ENCODE measurements around the gene MOGAT2.
"Not testable (repeated sequence)": the region's sequence is repeated elsewhere in the genome, so short reads cannot be mapped to it uniquely, and the experiment has no call there.

MOGAT2 gene

DNA sequence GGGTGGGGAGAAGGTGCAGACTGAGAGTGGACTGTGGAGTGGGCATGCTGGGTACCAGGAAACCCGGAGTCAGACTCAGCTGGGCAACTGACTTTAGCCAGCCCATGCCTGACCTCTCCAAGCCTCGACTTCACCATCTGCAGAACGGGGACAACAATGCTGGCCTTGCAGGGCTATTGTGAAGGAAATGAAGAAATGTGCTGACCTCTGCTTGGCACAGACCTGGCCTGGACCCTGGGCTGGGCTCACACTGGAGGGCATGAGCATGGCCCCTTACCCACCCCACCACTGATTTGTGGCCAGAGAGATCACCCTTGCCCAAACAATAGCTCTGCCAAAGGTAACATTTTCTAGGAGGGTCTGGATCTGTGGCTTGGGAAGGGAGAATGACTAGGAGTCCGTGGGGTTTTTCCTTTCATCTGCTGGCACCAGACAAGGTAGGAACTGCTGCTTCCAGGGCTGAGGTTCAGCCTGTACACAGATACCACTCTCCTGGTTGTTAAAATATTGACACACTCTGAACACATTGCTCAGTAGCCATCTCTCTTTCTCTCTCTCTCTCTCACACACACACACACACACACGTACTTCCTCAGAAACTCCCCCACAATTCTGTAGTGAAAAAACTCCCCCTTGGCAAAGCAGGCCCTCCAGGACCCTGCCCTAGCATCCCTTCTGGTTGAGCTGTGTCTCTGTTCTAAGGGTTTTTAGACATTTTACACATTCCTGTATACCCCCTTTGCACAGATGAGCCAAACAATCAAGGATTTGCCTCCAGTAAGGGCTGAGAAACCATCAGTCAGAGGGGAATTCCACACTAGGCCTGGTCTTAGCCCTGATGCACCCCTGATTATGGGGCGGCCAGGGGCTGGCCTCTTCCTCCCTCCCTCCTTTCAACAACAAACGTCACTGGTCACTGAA is 1.0 kb downstream of the MOGAT2 start:
- in situ Hi-C loops (cut with MboI; ENCODE audit: low pct_unique_long_range_greater_than_20kb, low sequenced_read_pairs): no loop called here

DNA sequence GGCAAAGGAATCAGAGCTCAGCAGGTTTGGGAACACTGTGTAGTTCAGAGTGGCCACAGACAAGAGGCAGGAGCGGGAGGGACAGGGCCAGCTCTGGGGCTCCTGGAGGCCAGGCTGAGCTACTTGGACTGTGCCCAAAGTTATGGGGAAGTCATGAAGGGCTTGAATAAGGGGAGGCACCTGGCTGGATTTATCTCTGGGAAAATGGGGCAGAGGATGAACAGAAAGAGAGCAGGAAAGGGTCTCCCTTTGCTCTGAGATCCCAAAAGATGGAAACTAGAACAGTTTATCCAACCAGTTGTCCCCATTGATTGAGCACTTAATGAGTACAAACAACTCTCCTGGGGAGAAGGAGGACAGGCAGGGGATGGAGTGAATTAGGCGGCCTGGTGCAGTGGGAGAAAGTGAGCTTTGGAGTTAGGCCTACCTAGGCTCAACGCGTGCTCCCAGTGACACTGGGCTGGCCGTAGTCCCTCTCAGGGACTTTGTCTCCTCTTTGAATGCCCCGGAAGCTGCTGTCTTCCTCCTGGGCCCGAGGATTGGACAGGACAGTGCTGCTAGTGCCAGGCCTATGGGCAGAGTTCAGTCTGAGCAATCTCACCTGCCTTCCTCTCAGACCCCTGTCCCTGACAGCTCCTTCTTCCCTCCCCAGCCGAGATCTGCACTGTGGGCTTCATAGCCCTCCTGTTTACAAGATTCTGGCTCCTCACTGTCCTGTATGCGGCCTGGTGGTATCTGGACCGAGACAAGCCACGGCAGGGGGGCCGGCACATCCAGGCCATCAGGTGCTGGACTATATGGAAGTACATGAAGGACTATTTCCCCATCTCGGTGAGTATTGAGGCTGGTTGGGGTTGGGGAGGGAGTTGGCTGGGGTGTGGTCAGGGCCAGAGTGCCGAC is 2.0 kb downstream of the MOGAT2 start:
- in situ Hi-C loops (cut with MboI; ENCODE audit: low pct_unique_long_range_greater_than_20kb, low sequenced_read_pairs): no loop called here
- no peak for DNase-seq

More for the DNA sequence above, 1.0 kb downstream of the MOGAT2 start:
- peak; percentile 30 for DNase-seq

DNA sequence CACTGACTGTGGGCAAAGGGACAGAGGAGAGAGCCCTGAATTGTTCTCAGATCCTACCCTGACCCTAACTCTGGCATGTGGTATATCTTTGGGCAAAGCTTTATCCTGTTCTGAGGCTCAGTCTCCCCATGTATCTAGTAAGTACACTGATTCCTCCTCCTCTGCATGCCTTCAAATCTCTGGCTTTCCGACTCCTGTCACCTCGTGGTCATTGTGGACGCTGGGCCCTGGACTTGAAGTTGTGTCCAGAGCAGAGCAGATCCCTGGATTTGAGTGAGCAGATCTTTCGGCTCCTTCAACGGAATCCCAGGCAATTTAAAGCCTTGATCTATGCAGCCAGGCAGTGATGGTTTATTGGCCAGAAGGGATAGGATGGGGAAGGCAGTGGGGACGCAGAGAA is 3.0 kb downstream of the MOGAT2 start:
- DNase-seq: no peak
- in situ Hi-C loops (cut with MboI; ENCODE audit: low pct_unique_long_range_greater_than_20kb, low sequenced_read_pairs): no loop called here

DNA sequence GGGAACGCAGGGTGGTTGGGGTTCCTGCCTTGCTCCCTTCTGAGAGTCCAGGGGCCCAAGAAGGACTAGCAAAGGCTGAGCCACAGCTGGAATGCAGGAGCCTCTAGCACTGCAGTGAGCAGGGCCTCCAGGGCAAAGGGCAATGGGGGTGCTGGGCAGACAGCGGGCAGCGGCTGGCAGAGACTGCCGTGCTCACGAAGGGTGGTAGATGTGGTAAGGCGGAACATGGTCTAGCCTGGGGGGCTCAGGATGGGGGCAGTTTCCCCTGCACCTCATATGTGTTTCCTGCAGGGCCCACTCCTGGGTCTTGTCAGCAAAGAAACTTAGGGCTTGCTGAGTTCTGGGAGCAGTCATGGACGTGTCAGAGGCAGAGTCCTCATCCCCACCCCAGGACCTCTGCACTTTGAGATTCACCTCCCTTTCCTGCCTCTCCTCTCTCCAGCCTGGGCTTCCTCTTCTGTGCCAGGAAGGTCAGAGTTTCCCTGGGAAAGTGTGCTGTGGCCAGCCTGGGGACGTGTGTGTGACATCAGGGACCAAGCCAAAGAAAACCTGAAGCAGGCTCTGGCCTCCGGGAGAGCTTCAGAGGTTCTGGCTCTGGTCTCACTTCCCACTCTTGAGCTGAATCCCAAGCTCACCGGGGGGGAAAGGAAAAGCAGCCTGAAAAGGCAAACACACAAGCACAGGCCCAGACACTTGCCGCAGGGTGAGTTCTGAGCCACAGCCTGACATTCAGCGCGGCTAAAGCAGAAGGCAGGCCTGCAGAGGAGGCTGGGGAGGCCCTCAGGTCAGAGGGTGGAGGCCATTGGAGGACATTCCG is 4.4 kb downstream of the MOGAT2 start:
- in situ Hi-C loops (cut with MboI; ENCODE audit: low pct_unique_long_range_greater_than_20kb, low sequenced_read_pairs): no loop called here

DNA sequence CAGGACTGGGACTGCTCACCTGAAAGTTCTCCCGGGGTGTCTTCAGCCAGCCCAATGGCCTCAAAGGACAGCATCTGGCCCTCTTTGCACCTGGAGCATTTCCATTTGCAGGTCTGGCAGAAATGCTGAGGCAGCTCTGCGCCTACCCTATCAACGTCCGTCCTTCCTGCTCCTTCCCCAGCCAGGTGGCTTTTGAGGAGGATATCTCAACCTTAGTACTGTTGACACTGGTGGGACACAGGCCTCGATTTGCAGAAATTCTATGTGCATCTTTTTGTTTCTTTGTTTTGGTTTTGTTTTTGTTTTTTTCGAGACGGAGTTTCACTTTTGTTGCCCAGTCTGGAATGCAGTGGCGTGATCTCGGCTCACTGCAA is 5.0 kb downstream of the MOGAT2 start:
- in situ Hi-C loops (cut with MboI; ENCODE audit: low pct_unique_long_range_greater_than_20kb, low sequenced_read_pairs): no loop called here
- no peak for DNase-seq

More for the DNA sequence above, 4.4 kb downstream of the MOGAT2 start:
- no peak for DNase-seq

DNA sequence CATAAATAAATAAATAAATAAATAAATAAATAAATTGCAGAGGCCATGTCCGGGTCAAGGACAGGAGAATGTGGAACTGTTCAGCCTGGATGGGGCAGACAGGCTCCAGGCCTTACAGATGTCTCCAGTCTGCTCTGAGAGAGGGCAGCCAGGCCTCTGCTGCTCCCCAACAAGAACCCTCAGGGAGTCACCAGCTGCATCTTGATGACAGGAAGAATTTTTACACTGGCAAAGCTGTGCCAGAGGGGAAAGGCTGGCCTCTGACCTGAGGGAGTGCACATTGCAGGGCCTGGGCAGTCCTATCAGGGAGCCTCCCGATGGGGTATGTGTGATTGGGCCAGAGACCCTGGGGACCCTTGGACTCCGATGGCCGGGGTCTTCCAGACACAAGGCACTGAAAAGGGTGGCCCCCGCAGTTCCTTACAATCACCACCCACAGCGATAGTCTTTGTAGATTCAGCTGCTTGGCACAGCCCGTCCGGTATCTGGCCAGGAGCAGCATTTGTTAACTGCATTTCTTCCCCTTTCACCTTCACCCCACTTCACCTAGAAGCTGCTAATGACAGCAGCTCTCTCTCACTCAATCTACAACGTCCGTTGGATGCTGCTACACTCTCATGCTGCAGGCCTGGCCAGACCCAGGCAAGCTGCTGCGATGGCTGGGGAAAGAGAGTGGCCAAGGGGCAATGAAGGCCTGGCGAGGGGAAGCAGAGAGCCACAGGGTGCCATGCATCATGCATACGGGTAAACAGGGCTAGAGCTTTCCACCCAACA is 8.1 kb downstream of the MOGAT2 start:
- in situ Hi-C loops (cut with MboI; ENCODE audit: low pct_unique_long_range_greater_than_20kb, low sequenced_read_pairs): no loop called here
- DNase-seq: no peak

DNA sequence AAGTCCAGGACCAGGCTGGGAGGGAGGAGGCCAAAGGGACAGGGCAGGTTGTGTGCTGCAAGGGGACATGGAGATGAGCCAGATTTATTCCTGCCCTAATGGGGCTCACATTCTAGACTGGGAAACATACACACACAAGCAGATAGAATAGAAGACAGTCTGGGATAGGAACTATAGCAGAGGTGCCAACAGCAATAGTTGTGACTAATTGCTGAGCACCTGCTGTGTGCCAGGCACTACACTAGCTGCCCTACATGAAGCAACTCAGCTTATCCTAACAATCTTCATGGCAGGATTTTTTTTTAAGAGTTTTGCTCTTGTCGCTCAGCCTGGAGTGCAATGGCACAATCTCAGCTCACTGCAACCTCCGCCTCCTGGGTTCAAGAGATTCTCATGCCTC is 11.4 kb downstream of the MOGAT2 start:
- no peak for DNase-seq
- in situ Hi-C loops (cut with MboI; ENCODE audit: low pct_unique_long_range_greater_than_20kb, low sequenced_read_pairs): no loop called here

DNA sequence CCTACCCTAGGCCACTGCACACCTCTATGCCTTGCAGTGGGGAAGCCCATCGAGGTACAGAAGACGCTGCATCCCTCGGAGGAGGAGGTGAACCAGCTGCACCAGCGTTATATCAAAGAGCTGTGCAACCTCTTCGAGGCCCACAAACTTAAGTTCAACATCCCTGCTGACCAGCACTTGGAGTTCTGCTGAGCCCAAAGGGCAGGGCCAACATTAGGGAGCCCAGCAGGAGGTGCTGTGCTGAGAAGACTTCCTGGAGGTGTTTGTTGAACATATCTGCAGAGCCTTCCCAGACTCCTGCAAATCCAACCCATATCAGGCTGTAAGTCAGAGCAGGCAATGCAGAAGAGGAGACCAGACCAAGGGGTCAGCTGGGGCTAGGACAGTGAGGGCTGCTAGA is 13.5 kb downstream of the MOGAT2 start:
- in situ Hi-C loops (cut with MboI; ENCODE audit: low pct_unique_long_range_greater_than_20kb, low sequenced_read_pairs): no loop called here

DNA sequence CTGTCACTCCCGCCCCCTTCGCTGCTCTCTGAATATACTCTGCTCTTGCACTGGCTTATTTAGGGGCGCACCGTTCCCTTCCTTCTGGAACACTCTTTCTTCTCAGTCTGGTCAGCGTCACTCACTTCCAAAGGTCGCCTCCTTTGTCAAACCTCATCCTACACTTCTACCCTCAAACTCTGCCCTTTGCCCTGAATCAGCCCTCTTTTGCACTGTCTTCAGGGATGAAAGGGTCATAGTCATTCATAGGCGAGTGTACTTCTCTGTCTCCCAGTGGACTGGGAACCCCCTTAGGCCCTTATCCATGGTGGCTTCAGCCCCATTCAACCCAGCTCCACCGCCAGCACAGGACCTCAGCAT is 15.4 kb downstream of the MOGAT2 start:
- in situ Hi-C loops (cut with MboI; ENCODE audit: low pct_unique_long_range_greater_than_20kb, low sequenced_read_pairs): no loop called here
- DNase-seq: no peak

More for the DNA sequence above, 13.5 kb downstream of the MOGAT2 start:
- DNase-seq: no peak

DNA sequence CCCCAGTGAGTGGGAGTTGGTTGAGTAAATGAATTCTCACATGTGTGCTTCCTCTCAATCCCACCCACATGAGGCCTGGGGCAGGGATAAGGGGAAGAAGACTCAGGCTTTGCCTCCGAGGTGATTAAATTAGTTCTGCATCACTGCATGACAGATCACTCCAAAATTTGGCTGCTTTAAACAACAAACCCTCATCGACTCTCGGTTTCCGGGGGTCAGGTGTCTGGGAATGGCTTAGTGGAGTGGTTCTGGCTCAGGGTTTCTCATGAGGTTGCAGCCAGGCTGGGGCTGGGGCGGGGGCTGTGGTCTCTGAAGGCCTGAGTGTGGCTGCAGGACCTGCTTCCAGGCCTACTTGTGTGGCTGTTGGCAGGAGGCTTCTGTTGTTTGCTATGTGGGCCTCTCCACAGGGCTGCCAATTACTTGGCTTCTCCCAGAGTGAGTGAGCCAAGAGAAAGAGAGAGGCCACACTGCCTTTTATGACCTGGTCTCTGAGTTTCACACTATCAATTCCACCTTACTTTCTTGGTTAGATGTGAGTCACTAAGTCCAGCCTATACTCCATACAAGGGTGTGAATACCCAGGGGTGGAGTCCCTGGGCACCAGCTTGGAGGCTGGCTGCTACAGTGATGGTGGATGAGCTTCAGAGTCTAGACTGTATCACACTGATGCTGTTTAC is 15.9 kb downstream of the MOGAT2 start:
- DNase-seq: peak; percentile 83
- in situ Hi-C loops (cut with MboI; ENCODE audit: low pct_unique_long_range_greater_than_20kb, low sequenced_read_pairs): no loop called here

DNA sequence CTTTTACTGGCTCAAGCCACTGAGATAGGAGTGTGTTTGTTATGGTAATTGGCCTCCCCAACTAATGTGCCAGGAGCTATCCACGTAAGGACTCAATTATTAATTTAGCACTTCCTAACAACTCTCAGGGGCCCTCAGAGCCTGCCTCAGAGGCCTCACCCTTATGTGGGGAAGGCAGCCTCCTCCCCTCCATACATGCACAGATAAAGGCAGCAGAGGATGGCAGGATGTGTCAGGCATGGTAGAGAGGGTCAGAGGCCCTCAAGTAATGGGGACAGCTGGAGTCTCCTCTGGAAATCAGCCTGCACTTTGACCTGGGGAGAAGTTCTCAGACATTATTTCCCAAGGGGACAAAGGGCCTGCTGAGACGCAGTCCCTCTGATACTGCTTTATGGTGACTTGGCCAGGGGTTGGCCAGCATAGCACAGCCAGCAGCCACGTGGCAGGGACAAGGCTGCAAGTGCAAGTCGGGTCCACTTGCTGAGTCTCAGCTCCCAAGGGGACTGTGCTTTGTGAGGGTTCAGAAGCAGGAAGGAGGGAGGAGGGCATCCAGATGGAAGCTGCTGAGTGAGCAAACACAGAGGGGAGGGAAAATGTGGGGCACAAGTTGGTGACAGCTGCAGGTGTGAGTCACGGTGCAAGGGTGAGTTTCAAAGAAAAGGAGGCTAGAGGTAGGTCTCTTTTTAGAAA is 17.0 kb downstream of the MOGAT2 start:
- in situ Hi-C loops (cut with MboI; ENCODE audit: low pct_unique_long_range_greater_than_20kb, low sequenced_read_pairs): no loop called here

DNA sequence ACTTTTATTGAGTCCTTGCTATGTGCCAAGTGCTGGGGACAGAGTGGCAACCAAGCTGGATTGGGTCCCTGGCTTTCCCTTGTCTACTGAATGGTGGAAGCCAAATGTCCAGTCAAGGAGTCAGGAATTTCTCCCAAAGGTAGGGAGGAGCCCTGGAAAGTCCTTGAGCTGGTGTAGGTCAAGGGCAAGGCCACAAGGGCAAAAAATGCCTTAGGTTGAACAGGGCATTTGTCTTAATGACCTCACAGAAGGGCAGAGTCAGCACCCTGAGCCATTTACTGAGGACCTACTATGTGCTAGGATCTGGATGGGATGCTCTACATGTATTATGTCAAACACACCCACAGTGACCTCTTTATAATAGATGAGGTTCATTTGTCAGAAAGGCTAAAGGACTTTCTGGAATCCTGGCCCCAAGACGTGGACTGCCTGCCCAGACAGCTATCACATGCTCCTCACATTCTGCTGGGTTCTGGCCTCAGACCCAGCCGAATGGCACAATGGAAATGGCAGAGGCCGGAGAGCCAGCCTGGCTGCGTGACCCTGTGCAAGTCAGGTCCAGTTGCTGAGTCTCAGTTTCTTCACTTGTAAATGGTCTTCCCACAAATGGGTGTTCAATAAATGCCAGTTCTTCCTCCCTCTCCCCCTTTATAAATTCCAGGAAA is 17.7 kb downstream of the MOGAT2 start:
- in situ Hi-C loops (cut with MboI; ENCODE audit: low pct_unique_long_range_greater_than_20kb, low sequenced_read_pairs): no loop called here

More for the DNA sequence above, 17.0 kb downstream of the MOGAT2 start:
- DNase-seq: no peak

DNA sequence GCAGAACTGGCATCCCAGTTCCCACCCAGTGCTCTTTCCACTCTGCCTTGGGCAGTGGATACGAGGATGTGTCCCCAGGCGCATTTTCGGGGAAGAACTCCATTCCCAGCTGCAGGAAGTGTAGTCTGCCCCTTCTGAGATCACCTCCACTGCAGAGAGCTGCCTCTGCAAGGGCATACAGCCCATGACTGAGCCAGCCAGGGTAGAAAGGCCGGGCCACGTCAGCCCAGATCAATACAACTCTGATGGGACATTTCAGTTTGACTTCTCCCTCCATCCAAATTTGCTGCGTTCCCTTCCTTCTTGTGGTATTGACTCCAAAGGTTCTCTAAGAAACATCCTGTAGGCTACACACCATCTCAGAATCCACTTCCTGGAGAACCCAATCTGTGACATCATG is 19.7 kb downstream of the MOGAT2 start:
- in situ Hi-C loops (cut with MboI; ENCODE audit: low pct_unique_long_range_greater_than_20kb, low sequenced_read_pairs): no loop called here
- no peak for DNase-seq

More for the DNA sequence above, 17.7 kb downstream of the MOGAT2 start:
- no peak for DNase-seq

DNA sequence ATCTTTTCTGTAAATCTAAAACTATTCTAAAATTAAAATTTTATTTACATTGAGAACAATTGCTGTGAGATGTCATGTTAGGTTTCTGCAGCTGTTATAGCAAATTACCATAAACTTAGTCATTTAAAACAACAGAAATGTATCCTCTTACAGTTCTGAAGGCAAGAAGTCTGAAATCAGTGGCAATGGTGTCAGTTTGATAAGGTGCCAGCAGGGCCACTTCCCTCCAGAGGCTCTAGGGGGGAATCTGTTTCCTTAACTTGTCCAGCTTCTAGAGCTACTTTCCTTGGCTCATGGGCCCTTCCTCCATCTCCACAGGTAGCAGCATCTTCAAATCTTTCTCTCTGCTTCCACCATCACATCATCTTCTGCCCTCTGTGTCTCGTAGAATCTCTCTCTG is 23.0 kb downstream of the MOGAT2 start:
- no peak for DNase-seq
- in situ Hi-C loops (cut with MboI; ENCODE audit: low pct_unique_long_range_greater_than_20kb, low sequenced_read_pairs): no loop called here

DNA sequence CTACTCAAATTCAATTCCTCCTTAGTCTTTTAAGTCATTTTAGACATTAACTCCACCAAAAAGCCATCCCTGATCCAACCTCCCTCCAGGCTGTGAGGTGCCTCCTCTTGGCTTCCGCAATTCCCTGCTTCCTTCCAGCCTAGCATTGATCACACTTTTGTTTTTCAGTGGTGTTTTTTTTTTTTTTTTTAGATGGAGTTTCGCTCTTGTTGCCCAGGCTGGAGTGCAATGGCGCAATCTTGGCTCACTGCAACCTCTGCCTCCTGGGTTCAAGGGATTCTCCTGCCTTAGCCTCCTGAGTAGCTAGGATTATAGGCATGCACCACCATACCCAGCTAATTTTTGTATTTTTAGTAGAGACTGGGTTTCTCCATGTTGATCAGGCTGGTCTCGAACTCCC is 25.5 kb downstream of the MOGAT2 start:
- in situ Hi-C loops (cut with MboI; ENCODE audit: low pct_unique_long_range_greater_than_20kb, low sequenced_read_pairs); DNase-seq: not testable (repeated sequence)

DNA sequence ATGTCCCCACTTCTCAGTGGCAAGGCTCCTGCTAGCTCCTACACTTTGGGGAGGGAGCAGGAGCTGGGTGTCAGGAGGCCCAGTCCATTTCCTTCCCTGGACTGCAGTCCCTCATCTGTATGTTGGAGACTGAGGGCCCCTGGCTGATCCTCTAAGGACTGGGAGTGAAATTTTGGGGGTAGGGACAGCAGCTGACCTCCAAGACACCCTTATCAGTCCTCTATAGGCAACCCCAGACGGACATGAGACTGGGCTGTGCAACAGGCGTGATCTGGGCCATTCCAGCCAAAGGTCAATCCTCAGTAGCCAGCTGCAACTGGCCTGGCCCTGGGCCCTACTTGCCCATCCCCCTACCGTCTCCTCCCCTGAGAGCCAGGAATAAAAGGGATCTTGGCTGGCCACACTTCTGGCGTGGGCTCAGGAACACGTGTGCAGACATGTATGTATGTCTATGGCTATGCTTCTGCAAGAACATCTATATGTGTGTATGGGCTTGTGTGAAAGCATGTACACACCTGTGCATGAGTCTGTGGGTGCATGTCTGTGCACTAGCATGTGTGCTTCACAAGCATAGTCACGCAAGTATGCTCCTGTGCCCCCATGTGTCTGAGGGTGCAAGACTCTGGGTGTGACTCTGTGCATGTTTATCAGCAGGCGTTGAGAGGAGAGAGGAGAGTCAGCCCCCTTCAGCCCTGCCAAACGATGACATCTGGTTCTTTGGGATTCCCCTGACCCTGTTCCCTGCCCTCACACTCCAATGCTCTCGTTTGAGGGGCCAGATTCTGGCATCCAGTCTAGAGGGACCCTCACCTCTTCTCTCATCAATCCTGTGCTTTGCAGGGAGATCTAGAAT is 26.3 kb downstream of the MOGAT2 start:
- in situ Hi-C loops (cut with MboI; ENCODE audit: low pct_unique_long_range_greater_than_20kb, low sequenced_read_pairs): no loop called here
- no peak for DNase-seq
